Cardiac muscle cell (in vitro differentiated cells and primary cell): ENCODE measurements around the gene WTIP. TPM values are rescaled to one million over a fixed set of nuclear protein-coding genes. Genes with fewer than 3 reads are reported as not detected.

Experiments used
- DNase-seq, 2 donors: peaks; one replicate each; pipeline versions ENCODE4 v3.0.0 to v3.0.0-alpha.2; 2010 to 2017; ENCODE audit warnings: low read depth in 1 of 2, low spot score in 1 of 2
- H3K27ac ChIP-seq: fragments of 200-600 bp; sonication (generic); 2 replicates; pipeline ENCODE4 v1.5.1; 2016
- H3K27me3 ChIP-seq: fragments of 200-600 bp; sonication (generic); 2 replicates; pipeline ENCODE4 v1.6.0; 2016; ENCODE audit warnings: control low read depth
- H3K36me3 ChIP-seq: fragments of 200-600 bp; sonication (generic); 2 replicates; pipeline ENCODE4 v1.5.1; 2016; ENCODE audit warnings: control low read depth
- H3K4me1 ChIP-seq: fragments of 200-600 bp; sonication (generic); 2 replicates; pipeline ENCODE4 v1.8.1; 2017; ENCODE audit warnings: low read depth, mild to moderate bottlenecking, mixed run types
- H3K4me3 ChIP-seq: fragments of 200-600 bp; sonication (generic); 2 replicates; pipeline ENCODE4 v1.5.1; 2016; ENCODE audit warnings: mild to moderate bottlenecking
- H3K9me3 ChIP-seq: fragments of 200-600 bp; sonication (generic); 2 replicates; pipeline ENCODE4 v1.5.1; 2017; ENCODE audit warnings: low read depth, mild to moderate bottlenecking, control low read depth
- polyA plus RNA-seq: library from polyadenylated mRNA; unstranded; fragments of >200 nt; fragmentation: Nextera tagmentation; extraction: Ambion mirVana; gene quantifications from 2 replicates; pipeline ENCODE4 v1.2.1, GENCODE V29; 2016
- total RNA-seq: library from RNA; depleted of rRNA; stranded (reverse); fragments of >200 nt; gene quantifications from 2 replicates; pipeline ENCODE4 v1.2.3, GENCODE V29; 2016
- TF ChIP-seq, protein P1 (sequence below): IDR thresholded peaks from 2 replicates; pipeline ENCODE4 v1.5.1; 2012; ENCODE audit warnings: low read depth, mild to moderate bottlenecking, low read length

WTIP gene
- total and polyA plus RNA-seq, 2 experiments from 2014 or later: 13.6 to 29.4 TPM

DNA sequence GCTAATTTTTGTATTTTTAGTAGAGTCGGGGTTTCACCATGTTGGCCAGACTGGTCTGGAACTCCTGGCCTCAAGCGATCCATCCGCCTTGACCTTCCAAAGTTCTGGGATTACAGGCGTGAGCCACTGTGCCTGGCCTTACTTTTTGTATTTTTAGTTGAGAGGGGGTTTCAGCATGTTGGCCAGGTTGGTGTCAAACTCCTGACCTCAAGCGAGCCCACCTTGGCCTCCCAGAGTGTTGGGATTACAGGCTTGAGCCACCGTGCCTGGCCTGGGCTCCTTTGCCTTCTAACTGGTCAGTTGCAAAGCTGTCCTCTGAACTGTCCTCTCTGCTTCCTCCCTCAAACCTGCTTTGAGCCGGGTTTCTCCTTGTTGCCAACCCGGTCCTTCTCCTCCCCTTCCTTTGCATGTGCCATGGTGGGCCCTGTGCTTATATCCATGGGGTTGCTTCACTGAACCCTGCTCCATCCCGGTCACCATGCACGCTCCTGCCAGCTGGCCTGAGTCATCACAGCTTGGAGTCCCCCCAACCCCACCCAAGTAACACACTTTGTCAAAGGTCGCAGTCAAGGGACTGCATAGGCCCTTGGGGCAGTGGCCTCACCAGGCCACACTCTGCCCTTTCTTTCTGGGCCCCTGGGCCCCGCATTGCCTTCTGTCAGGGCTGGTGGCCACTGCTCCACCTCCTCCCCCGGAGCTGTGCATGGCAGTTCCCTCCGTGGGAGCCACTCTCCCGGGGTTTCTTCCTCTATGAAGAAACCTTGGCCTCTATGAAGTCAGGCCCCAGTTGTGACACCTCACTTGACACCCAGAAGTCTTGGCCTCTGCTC lies 21.2 kb downstream of the WTIP start:
- no peaks in the 10 kb centered on the region for H3K36me3 ChIP-seq
- no peaks in the 10 kb centered on the region for H3K9me3 ChIP-seq
- H3K27ac ChIP-seq: no peak overlapping the region
- no peaks in the 10 kb centered on the region for H3K27me3 ChIP-seq
- no peak for DNase-seq
- no peaks in the 10 kb centered on the region for H3K4me1 ChIP-seq
- H3K4me3 ChIP-seq: no peak overlapping the region
- TF ChIP-seq, protein P1, sequence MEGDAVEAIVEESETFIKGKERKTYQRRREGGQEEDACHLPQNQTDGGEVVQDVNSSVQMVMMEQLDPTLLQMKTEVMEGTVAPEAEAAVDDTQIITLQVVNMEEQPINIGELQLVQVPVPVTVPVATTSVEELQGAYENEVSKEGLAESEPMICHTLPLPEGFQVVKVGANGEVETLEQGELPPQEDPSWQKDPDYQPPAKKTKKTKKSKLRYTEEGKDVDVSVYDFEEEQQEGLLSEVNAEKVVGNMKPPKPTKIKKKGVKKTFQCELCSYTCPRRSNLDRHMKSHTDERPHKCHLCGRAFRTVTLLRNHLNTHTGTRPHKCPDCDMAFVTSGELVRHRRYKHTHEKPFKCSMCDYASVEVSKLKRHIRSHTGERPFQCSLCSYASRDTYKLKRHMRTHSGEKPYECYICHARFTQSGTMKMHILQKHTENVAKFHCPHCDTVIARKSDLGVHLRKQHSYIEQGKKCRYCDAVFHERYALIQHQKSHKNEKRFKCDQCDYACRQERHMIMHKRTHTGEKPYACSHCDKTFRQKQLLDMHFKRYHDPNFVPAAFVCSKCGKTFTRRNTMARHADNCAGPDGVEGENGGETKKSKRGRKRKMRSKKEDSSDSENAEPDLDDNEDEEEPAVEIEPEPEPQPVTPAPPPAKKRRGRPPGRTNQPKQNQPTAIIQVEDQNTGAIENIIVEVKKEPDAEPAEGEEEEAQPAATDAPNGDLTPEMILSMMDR: no peak

DNA sequence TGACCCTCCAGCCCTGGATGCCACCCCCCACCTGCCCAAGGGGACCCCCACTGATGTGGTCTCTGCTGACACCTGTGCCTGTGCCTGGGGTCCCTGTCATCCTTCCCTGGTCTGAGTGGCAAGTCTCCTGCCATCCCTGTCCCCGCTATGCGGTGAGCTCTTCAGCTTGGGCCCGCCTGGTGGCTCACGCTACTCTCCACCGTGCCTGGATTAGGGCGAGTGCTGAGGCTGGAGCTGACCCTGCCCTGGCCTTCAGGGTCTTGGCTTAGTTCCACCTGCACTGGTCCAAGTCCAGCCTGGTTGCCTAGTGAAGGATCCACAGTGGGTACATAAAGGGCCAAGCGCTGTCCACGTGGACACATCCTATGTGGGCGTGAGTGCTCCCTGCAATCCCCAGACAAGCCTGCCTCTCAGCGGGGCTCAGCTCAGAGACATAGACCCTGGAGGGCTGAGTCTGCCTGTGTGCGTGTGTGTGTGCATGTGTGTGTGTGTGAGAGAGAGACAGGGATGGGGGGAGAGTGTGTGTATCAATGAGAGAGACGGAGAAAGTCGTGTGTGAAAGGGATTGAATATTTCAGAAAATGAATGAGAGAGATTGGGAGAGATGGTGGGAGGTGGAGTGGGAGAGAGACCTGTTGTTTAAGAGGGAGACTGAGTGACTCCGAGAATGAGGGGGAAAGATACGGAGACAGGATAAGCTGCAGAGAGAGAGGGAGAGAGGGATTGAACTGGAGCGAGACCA lies 22.1 kb downstream of the WTIP start:
- no peaks in the 10 kb centered on the region for H3K9me3 ChIP-seq
- no peaks in the 10 kb centered on the region for H3K36me3 ChIP-seq
- H3K4me3 ChIP-seq: no peak overlapping the region
- TF ChIP-seq, protein P1: no peak
- no peaks in the 10 kb centered on the region for H3K4me1 ChIP-seq
- no peak overlapping the region for H3K27ac ChIP-seq
- DNase-seq: no peak
- no peaks in the 10 kb centered on the region for H3K27me3 ChIP-seq

DNA sequence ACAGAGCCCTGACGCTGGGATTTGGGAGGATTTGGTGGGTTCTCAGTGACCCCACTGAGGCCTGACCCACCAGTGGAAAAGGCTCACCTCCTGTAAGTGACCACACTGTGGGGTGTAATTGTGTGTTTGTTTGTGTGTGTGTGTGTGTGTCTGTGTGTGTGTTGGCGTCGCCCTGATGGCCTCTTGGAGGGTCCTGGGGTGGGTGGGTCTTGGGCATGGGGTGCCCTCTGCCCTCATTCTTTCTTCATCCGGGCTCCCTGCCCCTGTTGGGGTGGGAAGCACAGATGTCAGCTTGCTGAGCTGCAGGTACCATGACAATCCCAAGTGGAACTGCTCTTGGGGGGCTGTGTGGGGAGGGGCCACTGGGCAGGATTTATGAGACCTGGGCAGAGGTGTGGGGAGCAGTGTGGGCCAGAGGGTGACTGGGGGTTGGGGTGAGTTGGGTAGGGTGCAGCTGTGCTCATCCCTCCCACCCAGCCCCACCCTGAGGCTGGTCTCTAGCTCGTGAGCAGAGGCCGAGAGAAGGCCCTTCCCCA lies 22.8 kb downstream of the WTIP start:
- H3K27me3 ChIP-seq: no peaks in the 10 kb centered on the region
- no peak overlapping the region for H3K27ac ChIP-seq
- no peak overlapping the region for H3K4me3 ChIP-seq
- no peak for DNase-seq
- no peaks in the 10 kb centered on the region for H3K36me3 ChIP-seq
- no peaks in the 10 kb centered on the region for H3K9me3 ChIP-seq
- no peaks in the 10 kb centered on the region for H3K4me1 ChIP-seq
- TF ChIP-seq, protein P1: no peak

DNA sequence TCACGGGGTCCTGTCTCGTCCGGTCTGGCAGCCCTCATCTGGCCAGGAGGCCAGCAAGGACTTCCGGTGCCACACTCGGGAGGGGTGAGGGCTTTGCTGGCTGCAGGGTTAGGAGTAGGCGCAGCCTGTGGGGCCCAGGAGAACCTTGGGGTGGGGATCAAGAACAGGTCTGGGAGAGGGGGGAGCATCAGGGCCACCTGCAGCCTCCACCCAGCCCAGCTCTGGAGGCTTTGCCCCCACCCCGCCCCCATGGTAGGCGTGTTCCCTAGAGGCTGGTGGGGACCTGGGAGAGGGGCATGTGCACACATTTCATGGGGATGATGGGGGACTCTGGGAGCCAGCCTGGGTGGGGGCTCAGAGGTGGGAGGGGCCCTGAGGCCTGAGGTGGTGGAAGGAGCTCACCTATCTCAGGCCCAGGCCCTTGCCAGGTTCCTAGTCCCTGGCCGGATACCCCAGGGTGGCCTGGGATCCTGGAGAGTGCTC lies 23.3 kb downstream of the WTIP start:
- no peak overlapping the region for H3K4me3 ChIP-seq
- no peaks in the 10 kb centered on the region for H3K4me1 ChIP-seq
- H3K36me3 ChIP-seq: no peaks in the 10 kb centered on the region
- TF ChIP-seq, protein P1: no peak
- H3K9me3 ChIP-seq: no peaks in the 10 kb centered on the region
- H3K27me3 ChIP-seq: no peaks in the 10 kb centered on the region
- no peak overlapping the region for H3K27ac ChIP-seq
- no peak for DNase-seq

DNA sequence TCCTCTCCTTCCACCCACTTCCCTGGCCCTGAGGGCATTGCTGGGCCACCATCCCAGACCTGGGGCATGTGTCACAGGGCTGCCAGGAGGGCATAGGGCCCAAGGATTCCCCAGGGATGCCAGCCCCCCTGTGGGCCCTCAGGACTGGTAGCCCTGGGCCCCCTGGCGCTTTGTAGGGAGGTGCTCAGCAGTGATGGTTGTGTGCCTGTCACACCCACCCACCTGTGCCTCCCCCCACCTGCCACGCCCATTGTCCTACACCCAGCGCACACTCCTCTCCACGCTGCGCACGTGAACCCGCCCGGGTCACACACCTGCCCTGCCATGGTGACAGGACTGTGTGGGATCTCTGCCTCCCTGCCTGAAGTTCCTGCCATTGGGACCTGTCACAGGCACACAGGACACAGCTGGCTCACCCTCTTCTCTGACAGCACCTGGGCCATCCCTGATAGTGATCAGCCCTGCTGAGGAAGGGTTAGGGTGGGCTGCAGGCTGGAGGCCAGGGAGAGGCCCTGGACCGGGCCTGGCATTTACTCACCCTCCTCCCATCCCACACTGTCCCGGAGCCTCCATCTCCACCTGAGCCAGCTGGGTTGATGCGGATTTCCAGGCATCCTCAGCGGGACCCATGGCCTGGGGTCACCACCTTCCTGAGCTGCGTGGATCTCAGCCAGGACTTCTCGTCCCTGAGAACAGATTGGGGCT lies 23.9 kb downstream of the WTIP start:
- H3K4me3 ChIP-seq: no peak overlapping the region
- H3K36me3 ChIP-seq: no peaks in the 10 kb centered on the region
- H3K4me1 ChIP-seq: no peaks in the 10 kb centered on the region
- no peak for DNase-seq
- no peak overlapping the region for H3K27ac ChIP-seq
- H3K9me3 ChIP-seq: no peaks in the 10 kb centered on the region
- H3K27me3 ChIP-seq: no peaks in the 10 kb centered on the region
- TF ChIP-seq, protein P1: no peak
